Fibroblast of pulmonary artery (primary cell): Measurements from ENCODE around the gene EYS.
A peak's percentile ranks its signal among the peaks of the same experiment; 100 is the strongest.
"Not testable (repeated sequence)": the region's sequence is repeated elsewhere in the genome, so short reads cannot be mapped to it uniquely, and the experiment has no call there.

ENCODE experiments used
- DNase-seq: peaks from one replicate; pipeline ENCODE4 v3.0.0-alpha.2; 2010; ENCODE audit warnings: low read depth
- H3K4me3 ChIP-seq: replicated peaks from 2 replicates; pipeline ENCODE4 v1.5.1; 2011; ENCODE audit warnings: low read depth, mild to moderate bottlenecking, control low read depth, low read length, moderate library complexity
- TF ChIP-seq, protein P1 (sequence below): IDR thresholded peaks from 2 replicates; pipeline ENCODE4 v1.5.1; 2011; ENCODE audit warnings: mild to moderate bottlenecking, control low read depth, low read length, inconsistent platforms; ENCODE audit errors: missing control alignments

The EYS gene

DNA sequence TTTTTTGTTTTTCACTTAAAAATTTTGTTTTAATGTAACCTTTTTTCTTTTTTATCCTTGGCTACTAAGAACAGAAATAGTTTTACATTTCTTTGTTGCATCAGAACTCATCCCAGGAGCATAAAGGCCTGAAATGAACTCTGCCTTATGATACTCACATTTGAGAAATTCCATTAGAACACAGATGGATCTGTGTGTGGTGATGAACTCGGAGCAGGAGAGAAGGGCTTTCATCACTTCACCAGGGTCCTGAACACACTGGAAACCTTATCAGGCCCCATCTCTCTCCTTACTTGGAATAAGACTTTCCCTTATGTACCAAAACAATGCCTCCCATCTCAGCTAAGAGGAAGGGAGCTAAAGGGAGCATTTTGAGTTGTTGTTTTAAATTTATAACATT, 1932.1 kb downstream of the EYS start:
- TF ChIP-seq, protein P1, sequence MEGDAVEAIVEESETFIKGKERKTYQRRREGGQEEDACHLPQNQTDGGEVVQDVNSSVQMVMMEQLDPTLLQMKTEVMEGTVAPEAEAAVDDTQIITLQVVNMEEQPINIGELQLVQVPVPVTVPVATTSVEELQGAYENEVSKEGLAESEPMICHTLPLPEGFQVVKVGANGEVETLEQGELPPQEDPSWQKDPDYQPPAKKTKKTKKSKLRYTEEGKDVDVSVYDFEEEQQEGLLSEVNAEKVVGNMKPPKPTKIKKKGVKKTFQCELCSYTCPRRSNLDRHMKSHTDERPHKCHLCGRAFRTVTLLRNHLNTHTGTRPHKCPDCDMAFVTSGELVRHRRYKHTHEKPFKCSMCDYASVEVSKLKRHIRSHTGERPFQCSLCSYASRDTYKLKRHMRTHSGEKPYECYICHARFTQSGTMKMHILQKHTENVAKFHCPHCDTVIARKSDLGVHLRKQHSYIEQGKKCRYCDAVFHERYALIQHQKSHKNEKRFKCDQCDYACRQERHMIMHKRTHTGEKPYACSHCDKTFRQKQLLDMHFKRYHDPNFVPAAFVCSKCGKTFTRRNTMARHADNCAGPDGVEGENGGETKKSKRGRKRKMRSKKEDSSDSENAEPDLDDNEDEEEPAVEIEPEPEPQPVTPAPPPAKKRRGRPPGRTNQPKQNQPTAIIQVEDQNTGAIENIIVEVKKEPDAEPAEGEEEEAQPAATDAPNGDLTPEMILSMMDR = no peak
- DNase-seq = no peak
- no peak overlapping the region for H3K4me3 ChIP-seq

DNA sequence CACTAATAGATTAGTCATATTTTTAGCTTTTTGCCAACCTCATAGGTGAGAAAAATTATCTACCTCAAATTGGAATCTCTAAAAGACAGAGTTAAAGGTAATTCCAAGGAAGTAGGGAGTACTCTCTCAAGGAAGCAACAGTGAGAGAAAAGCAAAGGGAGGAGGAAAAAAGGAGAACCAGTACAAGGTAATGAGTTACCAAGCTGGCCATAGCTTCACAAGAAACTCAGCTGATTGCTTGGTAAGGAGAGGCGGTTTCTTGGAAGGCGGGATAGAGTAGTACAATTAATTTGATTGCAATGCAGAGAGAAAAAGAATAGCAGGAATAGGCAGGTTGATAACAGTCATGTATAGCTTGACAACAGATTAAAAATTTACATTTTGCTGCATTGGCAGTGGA, 1933.8 kb downstream of the EYS start:
- no peak overlapping the region for H3K4me3 ChIP-seq
- TF ChIP-seq, protein P1 = no peak
- no peak for DNase-seq

DNA sequence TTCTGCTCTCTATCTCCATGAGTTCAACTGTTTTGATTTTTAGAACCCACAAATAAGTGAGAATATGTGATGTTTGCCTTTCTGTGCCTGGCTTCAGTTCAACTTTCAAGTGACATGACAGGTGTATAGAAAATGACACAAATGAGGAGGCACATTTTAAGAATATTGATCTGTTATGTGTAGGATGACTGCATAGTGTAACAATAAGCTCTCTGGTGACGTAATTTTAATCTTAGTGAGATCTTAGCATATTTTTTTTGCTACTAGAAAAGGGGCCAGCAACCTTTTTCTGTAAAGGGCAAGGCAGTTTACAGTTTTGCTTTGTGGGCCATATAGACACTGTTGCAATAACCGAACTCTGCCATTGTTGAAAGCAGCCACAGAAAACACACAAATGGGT, 1941.2 kb downstream of the EYS start:
- DNase-seq = no peak
- no peak overlapping the region for H3K4me3 ChIP-seq
- TF ChIP-seq, protein P1 = no peak

DNA sequence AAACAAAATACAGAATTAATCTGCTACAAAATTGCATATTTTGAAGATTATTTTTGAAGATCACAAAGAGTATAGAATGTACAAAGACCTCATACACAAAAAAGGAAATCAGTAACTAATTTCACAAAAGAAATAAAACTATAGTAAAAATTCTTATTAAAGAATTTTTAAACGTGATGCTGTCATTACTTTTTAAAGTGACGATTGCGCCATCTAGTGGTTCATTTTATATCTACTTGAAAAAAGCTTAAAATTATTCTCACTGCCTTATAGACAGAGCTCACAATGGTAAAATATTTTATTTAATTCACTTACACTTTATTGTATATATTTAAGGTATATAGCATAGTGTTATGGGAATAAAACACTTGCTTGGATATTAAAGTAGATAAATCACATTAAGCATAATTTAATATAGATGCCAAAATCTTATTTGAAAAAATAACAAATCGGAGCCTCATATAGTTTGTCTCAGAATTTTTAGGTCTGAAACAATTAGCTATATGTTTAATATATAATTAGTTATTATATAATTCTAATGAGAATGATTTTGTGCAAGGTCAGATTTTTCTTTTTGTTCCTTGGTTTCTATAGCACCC, 1942.6 kb downstream of the EYS start:
- no peak overlapping the region for H3K4me3 ChIP-seq
- TF ChIP-seq, protein P1 = peak; percentile 35
- peak; percentile 73 for DNase-seq

DNA sequence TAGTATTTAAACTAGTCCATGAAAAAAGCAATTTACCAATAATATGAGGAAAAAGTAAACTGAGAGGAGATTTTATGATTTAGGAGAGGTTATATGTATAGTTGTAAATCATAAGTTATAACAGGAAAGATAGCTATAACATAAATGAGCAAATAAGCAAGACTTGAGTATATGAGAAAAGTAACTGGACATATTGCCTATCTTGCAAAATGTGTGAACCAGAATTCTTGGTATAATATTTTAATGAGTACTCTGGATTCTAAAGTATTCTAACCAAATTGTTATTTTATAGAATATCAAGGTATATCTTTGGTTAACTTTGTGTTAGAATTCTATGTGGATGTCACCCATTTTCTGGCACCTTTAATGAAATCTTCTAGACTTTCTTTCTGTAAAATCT, 1946.8 kb downstream of the EYS start:
- TF ChIP-seq, protein P1 = no peak
- no peak for DNase-seq
- H3K4me3 ChIP-seq = no peak overlapping the region

- H3K4me3 ChIP-seq = no peak overlapping the region
- no peak for DNase-seq
- TF ChIP-seq, protein P1 = no peak
Measured at GRCh38 chr6:63759605-63760105, 1947.4 kb downstream of the EYS start.

- TF ChIP-seq, protein P1 = no peak
- H3K4me3 ChIP-seq = no peak overlapping the region
- DNase-seq = no peak
Measured at GRCh38 chr6:63757826-63758225, 1949.2 kb downstream of the EYS start.

DNA sequence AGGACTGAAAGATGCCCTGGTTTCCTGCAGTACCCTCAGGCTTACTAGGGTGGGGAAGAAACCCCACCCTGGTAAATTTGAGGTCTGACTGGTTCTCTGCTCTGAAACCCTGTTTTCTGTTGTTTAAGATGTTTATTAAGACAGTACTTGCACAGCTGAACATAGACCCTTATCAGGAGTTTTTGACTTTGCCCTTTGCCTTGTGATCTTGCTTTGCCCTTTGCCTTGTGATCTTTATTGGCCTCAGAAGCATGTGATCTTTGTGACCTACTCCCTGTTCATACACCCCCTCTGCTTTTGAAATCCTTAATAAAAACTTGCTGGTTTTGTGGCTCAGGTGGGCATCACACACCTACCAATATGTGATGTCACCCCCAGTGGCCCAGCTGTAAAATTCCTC, 1949.8 kb downstream of the EYS start:
- DNase-seq, H3K4me3 ChIP-seq: not testable (repeated sequence)
